HAP-1 (cell line): ENCODE data around the gene SLC9A3.

ENCODE experiments used
- DNase-seq, 2 experiments: peaks; one replicate each; pipeline ENCODE4 v3.0.0-alpha.2; 2016 to 2020; ENCODE audit warnings: low spot score in 2 of 2
- H3K27me3 ChIP-seq: fragments of 250-450 bp; sonication (Bioruptor Pico); 2 replicates; pipeline ENCODE4 v1.5.1; 2020; ENCODE audit warnings: low read depth, mild to moderate bottlenecking, moderate library complexity
- H3K36me3 ChIP-seq: fragments of 250-450 bp; sonication (Bioruptor Pico); replicated peaks from 2 replicates; pipeline ENCODE4 v1.5.1; 2020; ENCODE audit warnings: mild to moderate bottlenecking
- H3K4me1 ChIP-seq: fragments of 250-450 bp; sonication (Bioruptor Pico); 2 replicates; pipeline ENCODE4 v1.5.1; 2020; ENCODE audit warnings: mild to moderate bottlenecking
- H3K4me3 ChIP-seq: fragments of 250-450 bp; sonication (Bioruptor Pico); 2 replicates; pipeline ENCODE4 v1.5.1; 2020; ENCODE audit warnings: mild to moderate bottlenecking, moderate library complexity
- H3K9me3 ChIP-seq: fragments of 250-450 bp; sonication (Bioruptor Pico); 2 replicates; pipeline ENCODE4 v1.5.1; 2020; ENCODE audit warnings: mild to moderate bottlenecking, moderate library complexity
- in situ Hi-C: fragments of 300-500 bp; cut with MboI; formaldehyde crosslinking; loops from 3 replicates; pipeline ENCODE4 v1.14.3; 2020; ENCODE audit warnings: low sequenced_read_pairs, inconsistent platforms, mixed read lengths

Gene SLC9A3

DNA sequence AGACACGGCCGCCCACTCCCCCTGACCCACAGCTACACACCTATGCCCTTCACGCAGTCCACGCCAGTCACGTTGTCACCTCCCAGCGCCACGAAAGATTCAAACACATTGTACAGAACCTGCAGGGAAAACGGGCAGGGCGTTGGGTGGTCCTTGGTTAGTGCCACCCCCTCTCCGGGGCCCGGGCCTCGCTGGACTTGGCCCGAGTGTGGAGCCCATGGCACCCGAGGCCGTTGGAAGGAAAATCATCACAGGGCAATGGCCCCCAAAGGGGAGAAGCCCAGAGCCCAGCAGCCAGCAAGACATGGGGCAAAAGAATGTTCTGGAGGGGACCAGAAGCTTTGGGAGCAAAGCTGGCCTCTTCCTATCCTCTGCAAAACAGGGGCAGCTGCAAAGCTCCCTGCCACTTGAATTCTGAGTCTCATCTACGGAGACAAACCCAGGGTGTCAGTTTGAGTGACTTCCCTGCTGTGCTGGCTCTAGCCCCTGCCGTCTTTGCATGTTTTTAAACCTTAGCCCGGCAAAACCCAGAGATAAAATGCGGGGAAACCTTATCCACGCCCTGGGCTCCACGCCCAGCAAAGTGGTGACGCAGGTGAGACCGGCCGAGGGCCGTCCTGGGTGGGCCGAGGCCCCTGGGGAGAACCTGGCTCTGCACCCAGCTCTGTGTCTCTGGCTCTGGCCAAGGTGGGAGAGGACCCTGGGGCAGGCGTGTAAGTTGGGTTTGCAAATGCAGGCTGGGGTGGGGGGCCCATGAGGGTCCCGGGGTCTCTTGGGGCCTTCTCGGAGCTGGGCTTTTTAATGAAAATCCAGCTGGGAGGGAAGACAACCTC is 38.9 kb downstream of the SLC9A3 start:
- DNase-seq, result no peak
- in situ Hi-C loops, result no loop called here
- Histone ChIP-seq H3K36me3 (no peaks in the 10 kb centered on the region), H3K9me3 (no peaks in the 10 kb centered on the region), H3K27me3 (no peaks in the 10 kb centered on the region), H3K4me3 (no peak overlapping the region), H3K4me1 (no peaks in the 10 kb centered on the region)

DNA sequence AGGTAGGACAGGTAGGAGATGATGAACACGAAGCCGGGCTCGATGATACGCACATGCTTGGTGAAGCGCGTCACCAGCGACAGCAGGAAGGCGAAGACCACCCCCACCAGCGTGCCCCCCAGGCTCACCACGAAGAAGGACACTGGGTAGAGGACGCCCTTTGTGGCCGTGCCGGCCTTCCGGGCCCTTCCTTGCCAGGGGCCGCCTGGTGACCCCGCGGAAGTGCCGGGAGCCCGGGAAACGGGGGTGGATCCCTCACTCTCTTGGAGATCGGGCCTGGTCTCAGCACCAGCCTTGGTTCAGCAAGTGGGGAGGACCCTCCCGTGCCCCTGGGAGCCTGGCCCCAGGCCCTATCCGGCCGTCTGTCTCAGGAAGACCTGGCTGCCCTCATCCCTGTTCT is 39.7 kb downstream of the SLC9A3 start:
- no peak overlapping the region for H3K4me3 ChIP-seq
- H3K4me1 ChIP-seq, result no peaks in the 10 kb centered on the region
- H3K9me3 ChIP-seq, result no peaks in the 10 kb centered on the region
- DNase-seq, result no peak
- no peaks in the 10 kb centered on the region for H3K36me3 ChIP-seq
- in situ Hi-C loops, result no loop called here
- H3K27me3 ChIP-seq, result no peaks in the 10 kb centered on the region

DNA sequence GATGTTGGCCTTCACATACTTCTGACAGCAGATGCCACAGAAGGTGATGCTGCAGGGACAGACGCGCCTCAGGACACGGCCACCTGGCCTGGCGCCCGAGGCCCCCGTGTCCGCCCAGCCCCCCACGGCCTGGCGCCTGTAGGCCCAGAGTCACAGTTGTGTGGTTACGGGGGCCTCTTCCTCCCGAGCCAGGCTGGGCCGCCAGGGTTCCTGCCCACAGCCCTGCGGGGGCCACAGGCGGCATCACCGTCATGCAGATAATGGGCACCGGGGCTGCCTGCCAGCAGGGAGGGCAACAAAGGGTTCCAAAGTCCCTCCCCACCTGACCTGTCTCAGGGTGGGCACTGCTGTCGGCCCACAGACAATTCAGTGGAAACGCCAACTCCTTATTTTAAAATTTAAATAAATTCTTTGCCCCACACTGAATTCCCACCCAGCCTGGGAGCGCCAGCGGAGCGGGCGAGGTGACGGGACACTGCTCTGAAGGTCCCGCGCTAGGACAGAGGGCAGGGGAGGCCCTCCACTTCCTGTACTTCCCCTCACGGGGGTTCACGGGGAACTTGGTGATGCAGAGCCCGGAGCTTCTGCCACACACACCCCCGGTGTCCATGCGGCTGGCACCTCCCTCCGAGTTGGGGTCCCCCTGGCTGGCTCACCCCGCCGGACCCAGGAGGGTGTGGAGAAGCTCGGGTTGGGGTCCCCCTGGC is 40.7 kb downstream of the SLC9A3 start:
- H3K36me3 ChIP-seq, result no peaks in the 10 kb centered on the region
- in situ Hi-C loops, result no loop called here
- no peaks in the 10 kb centered on the region for H3K27me3 ChIP-seq
- no peak overlapping the region for H3K4me3 ChIP-seq
- no peak for DNase-seq
- no peaks in the 10 kb centered on the region for H3K9me3 ChIP-seq
- H3K4me1 ChIP-seq, result no peaks in the 10 kb centered on the region

DNA sequence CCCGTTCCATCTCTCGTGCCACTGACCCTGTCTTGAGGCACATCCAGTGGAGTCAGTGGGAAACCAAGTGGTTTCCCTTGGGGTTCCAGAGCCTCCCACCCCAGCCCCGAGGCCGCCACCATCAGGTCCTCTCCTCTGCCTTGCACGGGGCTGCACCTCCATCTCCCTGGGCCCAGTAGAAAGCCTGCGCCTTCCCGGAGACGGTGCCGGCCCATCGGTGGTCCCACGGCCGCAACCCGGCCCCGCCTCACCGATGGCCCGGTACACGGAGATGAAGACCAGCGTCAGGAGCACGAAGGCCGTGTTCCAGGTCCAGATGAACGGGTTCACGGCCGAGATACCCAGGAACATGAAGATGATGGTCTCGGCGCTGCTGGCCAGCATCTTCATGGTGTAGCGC is 41.2 kb downstream of the SLC9A3 start:
- H3K27me3 ChIP-seq, result no peaks in the 10 kb centered on the region
- DNase-seq, result no peak
- in situ Hi-C loops, result no loop called here
- no peaks in the 10 kb centered on the region for H3K36me3 ChIP-seq
- no peaks in the 10 kb centered on the region for H3K4me1 ChIP-seq
- no peaks in the 10 kb centered on the region for H3K9me3 ChIP-seq
- H3K4me3 ChIP-seq, result no peak overlapping the region

DNA sequence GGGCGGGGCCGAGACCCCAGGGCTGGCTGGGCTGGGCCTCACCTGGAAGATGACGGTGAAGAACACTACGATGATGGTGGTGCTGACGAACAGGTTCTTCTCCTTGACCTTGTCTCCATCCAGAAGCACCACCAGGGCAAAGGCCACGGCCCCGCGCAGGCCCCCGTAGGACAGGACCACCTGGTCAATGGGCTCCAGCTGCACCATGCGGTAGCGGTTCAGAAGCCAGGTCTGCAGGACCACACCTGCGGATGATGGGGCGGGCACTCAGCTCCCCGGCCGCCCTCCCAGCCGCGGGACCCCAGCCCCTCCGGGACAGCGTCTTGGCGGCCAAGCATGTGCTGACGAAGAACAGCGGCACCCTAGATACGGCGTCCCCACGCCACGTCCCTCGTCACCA is 41.7 kb downstream of the SLC9A3 start:
- no peak for DNase-seq
- Histone ChIP-seq H3K27me3 (no peaks in the 10 kb centered on the region), H3K9me3 (no peaks in the 10 kb centered on the region), H3K4me1 (no peaks in the 10 kb centered on the region), H3K36me3 (no peaks in the 10 kb centered on the region; the same call in 1 of the 2 replicates), H3K4me3 (no peak overlapping the region)
- in situ Hi-C loops, result no loop called here

- Histone ChIP-seq H3K27me3 (no peaks in the 10 kb centered on the region), H3K9me3 (no peaks in the 10 kb centered on the region), H3K4me1 (no peaks in the 10 kb centered on the region), H3K36me3 (peaks cover 3% of the 10 kb centered on the region), H3K4me3 (no peak overlapping the region)
- no peak for DNase-seq
- in situ Hi-C loops, result no loop called here
Observed at GRCh38 chr5:482021-482420, 42.2 kb downstream of the SLC9A3 start.

DNA sequence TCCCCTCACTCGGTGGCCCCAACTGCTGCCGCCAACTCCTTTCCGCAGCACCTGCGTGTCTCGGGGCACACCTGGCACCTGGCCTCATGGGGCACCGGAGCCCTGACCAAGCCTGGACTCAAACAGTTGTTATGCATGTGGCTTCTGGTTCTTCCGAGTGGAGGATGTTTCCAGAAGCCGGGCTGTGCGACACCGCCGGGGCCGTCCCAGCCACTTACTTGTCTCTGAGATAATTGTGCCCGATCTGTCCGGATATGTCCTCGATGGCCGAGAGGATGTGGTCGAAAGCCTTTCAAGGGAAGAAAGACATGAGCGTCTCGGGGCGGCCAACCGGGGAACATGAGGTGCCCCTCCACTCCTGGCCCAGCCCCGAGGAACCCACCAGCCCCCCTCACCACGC is 42.9 kb downstream of the SLC9A3 start:
- Histone ChIP-seq H3K9me3 (no peaks in the 10 kb centered on the region), H3K4me1 (no peaks in the 10 kb centered on the region), H3K27me3 (no peaks in the 10 kb centered on the region), H3K4me3 (no peak overlapping the region), H3K36me3 (peaks cover 6% of the 10 kb centered on the region)
- in situ Hi-C loops, result no loop called here
- no peak for DNase-seq

DNA sequence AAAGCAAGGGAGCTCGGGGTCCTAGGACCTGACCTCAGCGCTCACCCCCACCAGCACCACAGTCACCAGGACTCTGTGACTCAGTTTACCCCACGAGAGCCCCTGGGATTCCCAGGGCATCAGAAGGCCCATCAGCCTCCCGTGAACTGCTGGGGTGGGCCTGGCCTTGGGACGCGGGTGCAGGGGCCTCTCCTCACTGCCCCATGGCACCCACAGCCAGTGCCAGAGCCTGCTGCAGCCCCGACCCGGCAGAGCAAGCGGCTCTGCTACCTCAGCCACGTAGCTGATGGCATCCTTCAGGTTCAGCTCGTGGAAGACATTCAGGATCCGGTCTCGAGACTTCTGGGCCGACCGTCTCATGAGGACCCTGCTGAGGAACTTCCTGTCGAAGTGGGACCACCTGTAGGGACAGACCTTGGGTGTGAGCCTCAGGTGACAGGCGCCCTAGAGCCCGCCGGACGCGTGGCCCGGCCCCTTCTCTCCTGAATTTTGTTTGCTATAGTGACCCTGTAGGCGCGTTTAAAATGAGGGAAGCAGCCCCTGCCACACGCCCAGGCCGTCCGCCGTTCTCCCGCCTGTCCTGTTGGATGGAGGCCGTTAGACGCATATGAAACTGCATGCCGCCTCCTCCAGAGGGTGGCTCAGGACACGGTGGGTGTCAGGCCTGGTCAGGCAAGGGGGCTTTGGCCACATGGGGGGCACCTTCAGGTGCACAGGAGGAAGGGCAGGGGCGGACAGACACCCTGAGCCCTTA is 44.5 kb downstream of the SLC9A3 start:
- Histone ChIP-seq H3K4me1 (no peaks in the 10 kb centered on the region), H3K4me3 (no peak overlapping the region), H3K9me3 (no peaks in the 10 kb centered on the region), H3K27me3 (no peaks in the 10 kb centered on the region), H3K36me3 (peaks cover 6% of the 10 kb centered on the region)
- DNase-seq, result no peak
- in situ Hi-C loops, result no loop called here

DNA sequence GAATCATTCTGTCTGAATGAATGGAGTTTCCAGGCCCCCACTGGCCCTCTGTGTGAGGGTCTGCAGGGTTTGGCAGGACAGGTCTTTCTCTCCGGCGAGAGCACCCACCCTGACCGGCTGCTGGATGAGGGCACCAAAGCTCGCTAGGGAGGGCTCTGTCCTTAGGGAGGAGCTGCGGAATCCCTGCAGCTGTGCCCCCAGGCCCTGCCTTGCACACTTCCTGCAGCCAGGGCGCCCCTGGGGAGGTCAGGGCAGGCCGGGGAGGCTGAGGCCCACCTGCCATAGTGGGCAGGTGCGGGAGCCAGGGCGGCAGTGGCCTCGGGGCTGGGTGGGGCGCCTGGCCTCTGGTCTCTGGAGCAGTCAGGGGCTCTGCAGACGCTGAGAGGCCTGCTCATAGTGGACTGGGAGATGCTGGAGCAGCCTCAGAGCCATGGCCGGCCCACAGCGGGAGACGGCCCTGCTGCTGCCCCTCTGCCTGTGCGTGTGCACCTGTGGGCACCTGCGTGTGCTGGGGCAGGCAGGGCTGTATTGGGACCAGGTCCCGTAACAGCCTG is 45.2 kb downstream of the SLC9A3 start:
- Histone ChIP-seq H3K4me3 (no peak overlapping the region), H3K27me3 (no peaks in the 10 kb centered on the region), H3K36me3 (peaks cover 6% of the 10 kb centered on the region), H3K9me3 (no peaks in the 10 kb centered on the region), H3K4me1 (no peaks in the 10 kb centered on the region)
- no peak for DNase-seq
- in situ Hi-C loops, result no loop called here

DNA sequence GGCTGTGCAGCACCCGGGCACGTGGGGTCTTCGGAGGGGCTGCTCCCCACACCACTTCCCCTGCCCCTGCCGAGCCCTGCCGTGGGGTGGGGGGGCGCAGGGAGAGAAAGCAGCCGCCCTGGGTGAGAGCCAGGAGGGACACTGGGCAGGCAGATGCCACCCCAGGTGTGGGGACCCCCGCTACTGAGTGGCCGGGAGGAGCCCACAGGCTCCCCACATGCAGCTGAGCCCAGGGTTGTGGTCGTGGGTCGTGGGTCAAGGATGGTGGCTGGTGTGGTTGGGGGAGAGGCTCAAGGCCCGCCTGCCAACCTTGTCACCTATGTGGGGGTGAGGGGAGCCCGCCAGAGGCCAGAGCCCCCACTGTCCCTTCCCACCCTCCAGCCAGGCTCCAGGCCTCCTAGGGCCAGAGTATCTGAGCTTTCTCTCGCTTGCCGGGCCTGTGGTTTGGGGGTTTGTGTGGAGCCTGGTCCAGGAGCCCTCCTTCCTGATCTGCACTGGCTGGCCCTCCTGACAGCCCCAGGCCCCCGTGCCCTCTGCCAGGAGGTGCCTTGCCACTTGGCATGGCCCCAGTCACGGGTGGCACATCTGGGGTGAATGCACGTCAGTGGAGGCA is 45.8 kb downstream of the SLC9A3 start:
- no peak for DNase-seq
- no peaks in the 10 kb centered on the region for H3K9me3 ChIP-seq
- H3K27me3 ChIP-seq, result no peaks in the 10 kb centered on the region
- H3K4me1 ChIP-seq, result no peaks in the 10 kb centered on the region
- H3K36me3 ChIP-seq, result peaks cover 6% of the 10 kb centered on the region
- in situ Hi-C loops, result no loop called here
- H3K4me3 ChIP-seq, result no peak overlapping the region

- no peaks in the 10 kb centered on the region for H3K9me3 ChIP-seq
- H3K4me1 ChIP-seq, result no peaks in the 10 kb centered on the region
- DNase-seq, result no peak
- no peak overlapping the region for H3K4me3 ChIP-seq
- peaks cover 6% of the 10 kb centered on the region for H3K36me3 ChIP-seq
- in situ Hi-C loops, result no loop called here
- no peaks in the 10 kb centered on the region for H3K27me3 ChIP-seq
Observed at GRCh38 chr5:477871-478270, 46.4 kb downstream of the SLC9A3 start.

DNA sequence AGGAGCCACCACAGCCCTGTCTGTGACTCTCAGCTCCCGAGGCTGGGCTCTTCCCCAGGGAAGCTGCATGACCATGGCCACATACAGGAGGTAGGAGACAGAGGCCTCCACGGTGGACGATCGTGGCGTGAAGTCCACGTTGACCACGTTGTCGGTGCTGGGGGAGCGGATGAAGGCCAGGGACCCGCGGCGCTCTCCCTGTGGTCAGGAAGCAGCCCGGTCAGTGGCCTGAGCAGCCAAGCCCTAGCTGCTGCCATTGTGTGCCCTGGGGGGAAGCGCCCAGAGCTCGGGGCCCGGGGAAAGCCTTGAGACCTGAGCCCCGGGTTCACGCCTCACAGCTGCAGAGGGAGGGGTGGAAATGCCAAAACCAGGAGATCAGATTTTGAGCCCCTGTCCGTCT is 47.0 kb downstream of the SLC9A3 start:
- peaks cover 2% of the 10 kb centered on the region; the same call in 1 of the 2 replicates for H3K4me1 ChIP-seq
- H3K36me3 ChIP-seq, result peaks cover 6% of the 10 kb centered on the region
- no peaks in the 10 kb centered on the region for H3K27me3 ChIP-seq
- in situ Hi-C loops, result no loop called here
- no peaks in the 10 kb centered on the region for H3K9me3 ChIP-seq
- no peak for DNase-seq
- no peak overlapping the region for H3K4me3 ChIP-seq

GRCh38 chr5:476814-477175 is 47.5 kb downstream of the SLC9A3 start:
- peaks cover 2% of the 10 kb centered on the region for H3K4me1 ChIP-seq
- no peak for DNase-seq
- in situ Hi-C loops, result no loop called here
- peaks cover 6% of the 10 kb centered on the region for H3K36me3 ChIP-seq
- H3K9me3 ChIP-seq, result no peaks in the 10 kb centered on the region
- H3K27me3 ChIP-seq, result no peaks in the 10 kb centered on the region
- no peak overlapping the region for H3K4me3 ChIP-seq
